GM19372 (cell line): ENCODE measurements around the gene CEP112.
"Not testable (repeated sequence)": the region's sequence is repeated elsewhere in the genome, so short reads cannot be mapped to it uniquely, and the experiment has no call there.

Source experiments
- ATAC-seq: cut with Tn5 transposase; IDR thresholded peaks from one replicate; pipeline ENCODE4 v1.9.1; 2021; ENCODE audit warnings: mild to moderate bottlenecking, low read depth, moderate library complexity; ENCODE audit not compliant: unreplicated experiment

CEP112 gene

DNA sequence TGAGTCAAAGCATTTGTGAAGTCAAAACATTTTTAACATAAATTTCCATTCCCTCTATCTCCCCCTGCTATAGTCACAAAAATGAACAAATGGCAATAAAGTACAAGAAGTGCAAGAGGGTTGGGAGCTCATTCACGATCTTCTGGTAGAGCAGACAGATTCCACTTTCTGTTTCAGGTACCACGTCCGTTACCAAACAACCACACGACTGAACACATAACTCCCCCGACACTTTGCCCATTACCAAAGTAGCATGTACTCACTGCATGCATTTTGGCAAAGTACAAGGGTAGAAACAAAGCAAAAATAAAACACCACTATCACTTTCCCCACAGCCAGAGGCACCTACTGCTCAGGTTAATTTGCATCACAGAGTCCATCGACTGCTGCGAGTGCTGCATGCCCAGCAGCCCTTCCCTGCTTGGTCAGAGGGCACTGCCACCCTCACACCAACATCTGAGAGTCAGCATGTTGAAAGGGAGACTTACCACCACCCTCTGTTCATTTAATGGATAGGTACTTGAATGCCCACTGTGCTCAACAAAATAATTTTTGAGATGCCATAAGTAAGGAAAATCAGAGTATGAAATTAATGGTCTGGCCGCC lies 480.2 kb downstream of the CEP112 start:
- no peak for ATAC-seq

- no peak for ATAC-seq
Observed at GRCh38 chr17:65707780-65708179, 484.2 kb downstream of the CEP112 start.

DNA sequence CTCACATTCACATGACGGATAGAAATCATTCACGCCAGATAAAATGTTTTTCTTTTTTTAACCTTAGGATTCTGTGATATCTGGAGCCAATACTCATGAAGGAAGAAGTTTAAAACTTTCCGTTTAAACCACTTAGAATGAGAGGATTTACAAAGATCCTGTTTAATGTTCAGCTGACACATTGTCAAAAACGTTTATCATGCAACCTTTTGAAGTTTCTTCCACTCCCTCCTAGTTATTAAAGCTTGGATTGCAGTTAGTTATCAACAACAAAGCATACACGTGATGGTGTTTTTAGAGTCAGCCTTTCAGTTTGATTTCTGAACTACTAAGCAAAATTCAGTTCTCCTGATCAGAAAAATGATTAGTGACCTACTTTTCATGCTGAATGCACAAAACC lies 487.2 kb downstream of the CEP112 start:
- no peak for ATAC-seq

DNA sequence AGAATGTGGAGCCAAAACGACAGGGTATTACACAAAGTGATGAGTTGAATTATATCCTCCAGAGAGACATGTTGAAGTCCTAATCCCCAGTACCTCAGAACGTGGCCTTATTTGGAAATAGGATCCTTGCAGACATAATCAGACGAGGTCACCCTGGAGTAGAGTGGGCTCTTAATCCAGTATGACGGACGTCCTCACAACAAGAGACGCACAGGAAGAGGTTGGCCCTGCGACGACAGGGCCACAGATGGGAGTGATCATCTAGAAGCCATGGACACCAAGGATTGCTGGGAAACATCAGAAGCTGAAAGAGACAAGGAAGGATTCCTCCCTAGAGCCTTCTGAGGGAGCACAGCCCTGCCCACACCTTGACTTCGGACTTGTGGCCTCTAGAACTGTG lies 488.0 kb downstream of the CEP112 start:
- ATAC-seq = no peak

GRCh38 chr17:65699459-65699858 lies 492.5 kb downstream of the CEP112 start:
- ATAC-seq = no peak

- ATAC-seq = no peak
Observed at GRCh38 chr17:65698381-65699061, 493.4 kb downstream of the CEP112 start.

GRCh38 chr17:65697661-65698060 lies 494.3 kb downstream of the CEP112 start:
- ATAC-seq = no peak

GRCh38 chr17:65696739-65697394 lies 495.1 kb downstream of the CEP112 start:
- ATAC-seq = no peak

- no peak for ATAC-seq
Observed at GRCh38 chr17:65694601-65695000, 497.3 kb downstream of the CEP112 start.

GRCh38 chr17:65690626-65691310 lies 501.2 kb downstream of the CEP112 start:
- ATAC-seq = no peak

GRCh38 chr17:65688307-65688706 lies 503.6 kb downstream of the CEP112 start:
- no peak for ATAC-seq

- ATAC-seq = no peak
Observed at GRCh38 chr17:65685110-65685509, 506.8 kb downstream of the CEP112 start.

- ATAC-seq = no peak
Observed at GRCh38 chr17:65684631-65685030, 507.3 kb downstream of the CEP112 start.

DNA sequence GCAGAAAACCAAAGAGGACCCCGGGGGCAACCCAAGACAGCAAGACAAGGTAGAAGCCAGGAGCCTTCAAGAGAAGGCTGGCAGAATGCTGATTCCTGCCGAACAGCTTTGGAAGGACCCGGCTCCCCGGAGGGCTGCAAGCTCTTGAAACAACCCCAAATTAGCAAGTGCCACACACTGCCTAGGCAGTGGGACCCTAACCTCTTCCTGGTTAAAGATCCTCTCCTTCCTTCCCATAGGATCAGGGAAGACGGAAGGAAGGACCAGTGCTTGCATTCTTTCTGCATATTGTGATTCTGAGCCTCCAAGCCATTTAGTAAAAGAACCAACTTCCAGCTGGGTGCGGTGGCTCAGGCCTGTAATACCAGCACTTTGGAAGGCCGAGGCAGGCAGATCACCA lies 508.5 kb downstream of the CEP112 start:
- no peak for ATAC-seq

GRCh38 chr17:65681763-65682162 lies 510.2 kb downstream of the CEP112 start:
- ATAC-seq = not testable (repeated sequence)

DNA sequence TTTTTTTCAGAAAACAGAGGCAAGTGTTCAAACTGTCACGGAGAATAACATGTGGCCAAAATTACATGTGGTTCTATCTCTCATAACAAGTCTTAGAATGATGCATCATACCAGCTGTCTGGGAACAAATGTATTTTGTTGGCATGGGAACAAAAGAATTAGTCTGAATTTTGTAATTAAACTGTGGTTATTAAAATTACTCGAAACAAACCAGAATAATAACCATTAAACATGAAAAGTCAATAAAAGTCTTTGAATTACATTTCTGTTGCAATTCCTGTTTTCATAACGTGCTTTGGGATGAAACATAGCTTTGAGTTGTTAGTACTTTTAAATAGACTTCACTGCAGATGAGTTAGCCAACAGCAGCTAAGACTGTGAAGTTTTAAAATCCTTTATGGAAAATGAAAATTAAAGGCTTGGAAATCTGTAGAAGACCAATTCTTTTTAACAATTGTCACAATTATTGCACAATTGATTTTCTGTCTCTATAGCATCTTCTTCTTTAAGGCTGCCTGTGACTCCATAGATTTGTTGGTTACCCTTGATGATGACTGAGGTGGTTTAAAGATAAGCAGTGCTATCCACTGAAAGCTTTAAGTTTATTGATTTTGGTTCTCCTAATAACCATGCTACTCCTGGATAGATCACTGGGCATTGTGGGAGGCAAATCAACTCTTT lies 512.6 kb downstream of the CEP112 start:
- ATAC-seq = no peak

DNA sequence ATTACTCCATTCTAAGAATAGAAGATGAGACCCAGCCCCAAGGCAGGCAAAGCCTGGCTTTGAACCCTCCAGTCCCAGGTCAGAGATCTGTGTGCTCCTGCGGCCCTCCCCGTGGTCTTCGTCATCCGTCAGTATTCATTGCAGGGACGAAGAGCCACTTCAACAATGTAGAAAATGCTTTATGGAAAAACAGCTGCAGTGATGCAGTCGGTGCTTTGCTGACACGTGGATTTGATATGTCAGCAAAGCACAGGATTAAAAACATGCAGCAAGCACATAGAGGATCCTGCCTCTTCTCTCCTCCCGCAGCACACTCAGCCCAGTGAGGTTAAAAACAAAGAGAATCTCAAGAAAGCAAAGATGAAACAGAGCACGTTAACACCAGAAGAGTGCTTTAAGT lies 513.4 kb downstream of the CEP112 start:
- no peak for ATAC-seq

GRCh38 chr17:65677932-65678331 lies 514.0 kb downstream of the CEP112 start:
- ATAC-seq = no peak

DNA sequence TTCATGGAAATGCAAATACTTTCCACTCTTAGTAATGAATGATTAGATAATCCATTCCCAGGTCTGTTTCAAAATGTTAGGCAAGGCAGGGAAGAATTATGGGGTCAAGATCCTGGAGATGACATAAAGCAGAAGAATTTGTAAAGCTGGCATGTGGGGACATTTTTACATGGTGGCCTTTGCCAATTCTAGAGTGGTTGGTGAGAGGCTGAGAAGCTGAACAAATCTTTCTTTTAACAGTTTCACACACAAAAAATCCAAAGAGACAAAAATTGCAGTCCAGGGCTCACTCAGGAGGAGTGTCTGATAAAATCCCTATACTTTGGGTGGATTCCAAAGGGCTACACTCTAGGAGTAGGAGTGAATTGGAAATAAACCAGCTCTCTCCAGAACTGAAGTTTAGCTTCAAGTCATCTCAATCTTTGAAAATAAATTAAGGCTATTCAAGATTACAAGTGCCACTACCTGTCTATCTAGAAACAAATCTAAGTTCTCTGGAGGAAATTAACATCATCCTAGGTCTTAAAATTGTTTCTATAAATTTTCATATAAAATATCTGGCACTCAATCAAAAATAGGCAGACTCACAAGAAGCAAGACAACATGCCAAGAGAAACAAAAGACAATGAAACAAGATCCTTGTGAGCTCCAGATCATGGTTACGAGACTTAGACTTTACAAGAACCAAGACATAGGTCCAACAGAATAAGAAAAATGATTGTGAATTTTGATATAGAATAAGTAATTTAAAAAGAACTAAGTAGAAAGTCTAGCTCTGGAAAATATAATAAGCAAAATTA lies 517.5 kb downstream of the CEP112 start:
- ATAC-seq = no peak
